Fibroblast of pulmonary artery (primary cell): Measurements from ENCODE around the gene RNU1-2.
"Not testable (repeated sequence)": the region's sequence is repeated elsewhere in the genome, so short reads cannot be mapped to it uniquely, and the experiment has no call there.

Experiments
- DNase-seq: peaks from one replicate; pipeline ENCODE4 v3.0.0-alpha.2; 2010; ENCODE audit warnings: low read depth
- H3K4me3 ChIP-seq: replicated peaks from 2 replicates; pipeline ENCODE4 v1.5.1; 2011; ENCODE audit warnings: low read depth, mild to moderate bottlenecking, control low read depth, low read length, moderate library complexity

RNU1-2 gene

DNA sequence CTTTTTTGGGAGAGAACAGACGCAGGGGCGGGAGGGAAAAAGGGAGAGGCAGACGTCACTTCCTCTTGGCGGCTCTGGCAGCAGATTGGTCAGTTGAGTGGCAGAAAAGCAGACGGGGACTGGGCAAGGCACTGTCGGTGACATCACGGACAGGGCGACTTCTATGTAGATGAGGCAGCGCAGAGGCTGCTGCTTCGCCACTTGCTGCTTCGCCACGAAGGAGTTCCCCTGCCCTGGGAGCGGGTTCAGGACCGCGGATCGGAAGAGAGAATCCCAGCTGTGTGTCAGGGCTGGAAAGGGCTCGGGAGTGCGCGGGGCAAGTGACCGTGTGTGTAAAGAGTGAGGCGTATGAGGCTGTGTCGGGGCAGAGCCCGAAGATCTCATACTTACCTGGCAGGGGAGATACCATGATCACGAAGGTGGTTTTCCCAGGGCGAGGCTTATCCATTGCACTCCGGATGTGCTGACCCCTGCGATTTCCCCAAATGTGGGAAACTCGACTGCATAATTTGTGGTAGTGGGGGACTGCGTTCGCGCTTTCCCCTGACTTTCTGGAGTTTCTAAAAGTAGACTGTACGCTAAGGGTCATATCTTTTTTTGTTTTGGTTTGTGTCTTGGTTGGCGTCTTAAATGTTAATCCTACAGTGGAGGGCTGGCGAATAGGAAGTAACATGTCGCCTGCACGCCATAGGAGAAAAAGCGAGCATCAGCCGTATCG is at the start of gene RNU1-2:
TSS of gene RNU1-2 (plus strand) at position 383 of the 718 bp plus-strand sequence.
- peak; percentile 100 for DNase-seq
- H3K4me3 ChIP-seq: peak within 1 kb of the TSS; percentile 34

DNA sequence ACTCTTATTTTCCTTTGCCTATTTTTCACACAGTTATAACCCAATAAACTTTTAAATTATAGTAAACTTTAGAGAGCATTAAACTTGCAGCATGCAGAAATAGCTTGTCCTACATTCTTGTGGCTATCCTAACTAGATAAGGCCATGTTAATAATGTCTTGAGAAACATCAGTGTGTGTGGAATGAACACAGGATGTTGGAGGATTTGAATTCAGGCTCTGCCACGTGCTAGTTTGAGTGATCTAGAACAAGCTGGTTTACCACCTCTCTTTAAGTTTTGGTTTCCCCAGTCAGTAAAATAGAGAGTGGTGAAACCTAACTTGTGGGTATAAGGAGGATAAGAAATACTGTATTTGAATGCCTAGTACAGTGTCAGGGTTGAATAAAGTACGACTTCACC is 39.6 kb upstream of the RNU1-2 start:
- not testable (repeated sequence) for H3K4me3 ChIP-seq
- DNase-seq: peak; percentile 16

DNA sequence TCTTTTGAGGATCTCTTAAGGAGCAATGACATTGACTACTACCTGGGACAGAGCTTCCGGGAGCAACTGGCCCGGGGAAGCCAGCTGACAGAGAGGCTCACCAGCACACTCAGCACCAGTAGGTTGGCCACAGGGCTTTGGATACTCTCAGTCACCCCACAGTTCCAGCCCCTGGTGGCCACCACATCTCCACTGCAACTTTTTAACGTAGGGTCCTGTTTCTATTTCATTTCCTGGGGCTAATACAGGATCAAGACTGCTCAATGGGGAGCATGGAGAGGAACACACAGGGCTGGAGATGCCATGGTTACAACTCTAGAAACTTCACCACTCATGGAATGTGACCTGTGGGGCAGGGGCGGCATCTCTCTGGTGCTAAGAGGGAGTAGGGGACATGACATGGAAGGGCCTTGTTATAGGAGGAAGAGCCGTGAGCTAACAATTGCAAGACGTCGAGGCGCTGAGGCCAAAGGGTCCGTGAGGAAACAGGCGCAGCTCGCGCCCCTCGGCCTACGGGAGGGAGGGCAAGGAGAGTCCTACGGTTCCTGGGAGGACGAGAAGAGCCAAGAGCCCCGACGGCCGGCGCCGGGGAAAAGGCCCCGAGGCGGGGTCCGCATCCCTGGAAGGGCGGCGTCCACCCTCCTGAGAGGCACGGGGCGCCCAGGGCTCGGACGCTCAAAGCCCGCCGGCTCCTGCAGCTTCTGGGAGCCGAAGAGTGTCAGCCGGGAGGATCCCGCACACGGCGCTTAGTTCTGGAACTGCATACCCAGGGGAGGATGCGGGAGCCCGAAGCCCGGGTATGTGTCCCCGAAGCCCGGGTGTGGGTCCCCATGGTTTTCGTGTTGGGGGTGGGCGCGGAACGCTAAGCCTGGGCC is 36.4 kb upstream of the RNU1-2 start:
- DNase-seq, H3K4me3 ChIP-seq: not testable (repeated sequence)

DNA sequence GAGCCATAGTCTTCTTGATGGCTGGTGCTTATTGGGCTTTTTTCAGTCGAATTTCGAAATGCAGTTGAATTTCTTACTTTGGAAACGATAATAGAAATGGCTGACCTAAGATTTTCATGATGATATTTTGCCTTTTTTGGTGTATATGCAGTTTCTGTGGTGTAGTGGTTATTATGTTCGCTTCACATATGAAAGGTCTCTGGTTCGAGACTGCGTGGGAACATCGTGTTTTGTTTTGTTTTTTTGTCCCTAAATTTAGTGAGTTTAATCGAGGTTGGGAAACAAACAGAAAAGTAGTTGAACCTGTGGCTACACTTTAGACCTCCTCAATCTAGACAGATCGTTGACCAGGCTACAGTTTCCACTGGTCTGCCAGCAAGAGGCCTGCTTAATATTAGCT is 35.7 kb upstream of the RNU1-2 start:
- not testable (repeated sequence) for H3K4me3 ChIP-seq
- DNase-seq: peak; percentile 28

DNA sequence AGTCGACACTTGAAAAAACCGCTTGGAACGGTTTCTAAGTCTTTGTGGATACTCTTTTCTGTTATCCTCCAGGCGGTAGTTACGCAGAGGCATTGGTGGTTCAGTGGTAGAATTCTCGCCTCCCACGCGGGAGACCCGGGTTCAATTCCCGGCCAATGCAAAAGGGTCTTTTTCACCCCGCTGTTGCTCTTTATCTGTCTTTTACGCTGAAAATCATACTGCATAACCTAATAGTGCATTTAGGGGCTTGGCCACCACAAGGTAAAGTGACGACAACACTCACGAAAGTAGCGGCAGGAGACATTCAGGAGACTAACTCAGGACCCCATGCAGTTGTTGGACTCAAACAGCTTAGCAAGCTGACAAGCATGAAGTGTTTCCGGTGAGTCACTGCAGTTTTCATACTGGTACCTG is 33.9 kb upstream of the RNU1-2 start:
- H3K4me3 ChIP-seq: not testable (repeated sequence)
- DNase-seq: peak; percentile 12

DNA sequence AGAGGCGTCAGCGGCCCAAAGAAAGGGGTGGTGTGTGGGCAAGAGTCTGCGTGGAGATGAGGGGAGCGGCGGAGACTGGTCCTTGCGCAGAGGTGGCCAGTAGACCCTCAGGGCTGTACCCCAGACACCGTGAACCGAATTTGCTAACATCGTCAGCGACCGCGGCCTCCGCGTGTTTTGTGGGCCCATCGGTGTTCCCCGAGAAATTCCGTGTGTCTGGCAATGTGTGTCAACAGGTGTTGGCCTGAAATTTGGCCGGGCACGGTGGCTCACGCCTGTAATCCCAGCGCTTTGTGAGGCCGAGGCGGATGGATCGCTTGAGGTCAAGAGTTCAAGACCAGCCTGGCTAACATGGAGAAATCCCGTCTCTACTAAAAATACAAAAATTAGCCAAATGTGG is 33.4 kb upstream of the RNU1-2 start:
- not testable (repeated sequence) for DNase-seq, H3K4me3 ChIP-seq

DNA sequence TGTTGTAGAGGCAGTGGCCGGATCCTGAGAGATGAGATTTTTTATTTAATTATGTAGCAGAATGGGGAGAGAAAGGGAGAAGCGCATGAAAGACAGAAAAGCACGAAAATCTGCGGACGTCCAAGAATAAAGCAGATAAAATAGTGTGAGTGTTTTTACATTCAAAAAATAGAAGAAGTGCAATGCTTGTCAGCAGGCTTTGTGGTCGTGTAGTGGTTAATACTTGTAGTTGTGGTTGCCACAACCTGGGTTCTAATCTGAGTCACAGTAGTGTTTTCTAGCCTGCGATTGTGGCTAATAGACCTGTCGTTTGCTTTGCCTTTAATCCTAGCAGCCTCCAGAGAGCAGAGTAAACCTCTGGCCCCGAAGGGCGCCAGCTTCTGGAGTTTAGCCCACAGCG is 32.8 kb upstream of the RNU1-2 start:
- H3K4me3 ChIP-seq, DNase-seq: not testable (repeated sequence)

DNA sequence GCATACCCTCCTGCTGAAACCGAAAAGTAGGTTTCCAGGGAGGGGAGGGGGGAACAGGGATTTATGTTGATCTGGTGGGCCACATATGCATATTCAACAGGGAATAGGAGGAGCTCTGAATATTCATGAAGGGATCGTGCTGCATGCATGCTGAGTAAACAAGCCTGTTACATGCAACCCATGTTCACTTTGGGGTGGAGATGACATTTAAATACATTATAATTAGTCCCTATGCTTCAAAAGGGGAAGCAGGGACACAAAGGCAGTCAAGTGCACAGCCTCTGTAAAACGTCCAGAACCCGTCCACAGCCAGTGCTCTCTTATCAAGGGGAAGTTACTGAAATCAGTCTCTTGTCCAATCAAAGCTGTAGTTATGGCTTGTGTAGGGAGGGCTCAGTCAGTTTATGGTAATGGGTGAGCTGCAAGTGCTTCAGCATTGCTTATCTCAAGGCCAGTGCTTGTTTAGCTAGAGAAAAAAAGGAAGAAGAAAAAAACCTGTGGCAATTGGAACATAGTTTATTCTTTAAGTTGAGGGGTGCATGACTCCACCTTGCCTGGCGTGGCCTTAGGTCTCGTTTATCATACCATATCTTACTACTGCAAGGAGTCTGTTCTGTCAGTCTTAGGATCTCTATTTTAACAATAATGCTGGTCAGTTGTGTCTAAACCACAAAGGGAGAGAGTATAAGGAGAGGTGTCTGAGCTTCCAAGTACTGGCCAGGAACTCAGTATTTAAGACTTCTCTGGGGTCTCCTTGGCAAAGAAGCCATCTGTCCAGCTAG is 28.7 kb upstream of the RNU1-2 start:
- H3K4me3 ChIP-seq, DNase-seq: not testable (repeated sequence)

DNA sequence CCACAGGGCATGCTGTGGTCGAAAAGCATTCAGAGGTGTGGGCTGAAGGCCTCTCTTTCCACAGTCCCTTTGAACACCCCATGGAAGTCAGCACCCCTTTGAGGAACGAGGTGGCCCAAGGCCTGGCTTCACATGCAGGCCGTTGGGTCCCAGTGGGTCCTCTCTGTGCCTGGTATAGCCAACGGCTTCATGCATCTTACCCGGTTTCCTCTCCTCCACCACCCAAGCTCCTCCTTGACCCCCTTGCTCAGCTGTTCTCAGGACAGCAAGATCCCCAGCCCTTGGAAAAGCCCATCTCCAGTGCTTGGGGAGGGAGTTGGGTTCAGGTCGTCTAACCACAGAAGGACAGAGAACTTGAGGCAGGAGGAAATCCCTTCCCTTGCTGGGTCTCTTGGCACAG is 27.0 kb upstream of the RNU1-2 start:
- not testable (repeated sequence) for DNase-seq, H3K4me3 ChIP-seq

DNA sequence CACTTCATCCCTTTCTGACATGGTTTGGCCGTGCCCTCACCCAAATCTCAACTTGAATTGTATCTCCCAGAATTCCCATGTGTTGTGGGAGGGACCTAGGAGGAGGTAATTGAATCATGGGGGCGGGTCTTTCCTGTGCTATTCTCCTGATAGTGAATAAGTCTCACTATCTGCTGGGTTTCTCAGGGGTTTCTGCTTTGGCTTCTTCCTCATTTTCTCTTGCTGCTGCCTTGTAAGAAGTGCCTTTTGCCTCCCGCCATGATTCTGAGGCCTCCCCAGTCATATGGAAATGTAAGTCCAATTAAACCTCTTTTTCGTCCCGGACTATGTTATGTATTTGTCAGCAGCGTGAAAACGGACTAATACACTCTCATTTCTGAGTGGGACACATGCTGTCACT is 25.8 kb upstream of the RNU1-2 start:
- H3K4me3 ChIP-seq, DNase-seq: not testable (repeated sequence)

DNA sequence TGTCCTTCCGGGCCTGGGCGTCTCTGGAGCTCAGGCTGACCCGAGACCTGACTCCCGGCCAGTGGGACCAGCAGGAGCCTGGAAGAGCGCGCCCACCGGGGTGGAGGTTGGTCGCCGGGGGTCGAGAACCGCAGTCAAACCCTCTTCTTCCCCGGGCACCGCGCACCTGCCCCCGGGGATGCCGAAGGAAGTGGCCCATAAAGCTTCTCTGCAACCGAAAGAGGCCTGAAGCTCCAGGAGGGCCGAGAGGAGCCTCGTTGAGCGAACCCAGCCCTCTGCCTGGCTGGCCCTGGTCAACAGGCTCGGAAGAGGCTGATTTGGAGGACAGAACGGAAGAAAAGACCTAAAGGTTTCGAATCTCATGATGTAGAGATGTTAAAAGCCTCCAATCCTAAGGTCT is 24.6 kb upstream of the RNU1-2 start:
- not testable (repeated sequence) for DNase-seq, H3K4me3 ChIP-seq

DNA sequence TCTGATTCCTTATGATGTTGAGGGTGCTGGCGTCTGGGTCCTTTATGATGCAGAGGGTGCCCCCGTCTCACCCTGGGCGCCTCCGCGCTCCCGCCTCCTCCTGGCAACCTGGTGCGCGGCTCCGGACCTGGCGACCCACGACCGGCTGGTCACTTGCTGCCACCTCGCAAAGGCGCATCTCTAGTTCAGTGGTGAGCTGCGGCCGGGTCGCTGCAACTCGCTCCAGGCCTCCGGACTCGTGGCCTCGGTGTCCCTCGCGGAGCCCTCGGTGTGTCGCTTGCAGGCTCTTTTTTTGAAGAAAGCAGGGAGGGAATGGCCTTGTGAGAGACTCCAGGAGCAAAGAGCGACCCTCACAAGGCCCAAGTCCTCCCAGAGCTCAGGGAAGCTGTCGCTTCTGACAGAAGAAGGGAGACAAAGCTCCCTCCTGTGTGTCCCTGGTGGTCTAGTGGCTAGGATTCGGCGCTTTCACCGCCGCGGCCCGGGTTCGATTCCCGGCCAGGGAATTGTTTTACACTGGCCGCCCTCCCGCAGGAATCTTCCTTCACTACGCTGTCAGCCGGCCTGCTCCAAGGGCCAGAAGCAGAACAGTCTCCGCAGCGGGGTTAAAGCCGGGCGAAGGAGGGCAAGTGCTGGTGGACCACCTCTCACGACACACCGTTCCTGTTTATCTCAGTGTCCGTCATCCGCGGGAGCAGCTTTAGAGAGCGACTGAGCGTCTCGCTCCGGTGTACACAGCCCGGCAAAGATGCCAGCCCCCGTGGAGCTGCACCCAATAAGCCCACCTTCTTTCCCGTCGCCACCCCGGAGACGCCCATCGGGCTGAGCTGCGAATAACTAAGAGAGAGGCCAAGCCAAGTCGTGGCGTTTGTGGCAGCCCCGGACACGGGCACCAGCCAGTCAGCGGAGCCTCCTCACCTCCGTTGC is 23.4 kb upstream of the RNU1-2 start:
- DNase-seq: peak; percentile 66
- H3K4me3 ChIP-seq: peak overlapping the region; percentile 27

DNA sequence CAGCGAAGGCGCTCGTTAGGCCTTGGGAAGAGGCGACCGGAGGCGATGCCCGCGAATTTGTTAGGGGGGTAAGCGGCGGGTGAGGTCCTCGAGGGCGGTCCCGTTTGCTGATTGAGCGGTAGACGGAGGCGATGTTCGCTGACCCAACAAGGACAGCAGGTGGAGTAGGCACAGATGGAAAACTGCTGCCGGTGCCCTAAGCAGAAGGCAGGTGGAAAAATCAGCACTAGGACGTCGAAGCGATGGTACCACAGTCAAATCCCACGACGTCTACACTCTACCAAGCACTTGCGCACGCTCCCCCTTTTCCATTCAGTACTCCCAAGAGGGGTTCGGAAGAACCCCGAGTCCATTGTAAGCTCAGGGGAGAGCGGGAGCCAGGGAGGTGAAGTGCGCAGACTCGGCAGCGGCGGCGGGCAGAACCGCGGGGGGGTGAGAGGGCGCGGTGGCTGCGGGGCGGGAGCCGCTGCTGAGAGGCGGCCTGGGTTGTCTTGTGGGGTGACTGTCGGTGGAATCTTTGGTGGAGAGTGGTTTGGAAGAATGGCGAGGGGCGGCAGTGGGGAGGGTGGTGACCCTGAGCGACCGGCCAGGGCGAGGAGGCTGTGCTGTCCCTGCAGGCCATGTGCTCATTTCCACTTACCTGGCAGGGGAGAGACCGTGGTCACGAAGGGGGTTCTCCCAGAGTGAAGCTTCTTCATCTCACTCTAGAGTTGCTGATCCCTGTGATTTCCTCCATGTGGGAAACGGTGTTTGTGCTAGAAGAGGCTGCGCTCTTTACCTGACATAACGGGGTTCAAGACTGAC is 22.5 kb upstream of the RNU1-2 start:
- DNase-seq, H3K4me3 ChIP-seq: not testable (repeated sequence)

DNA sequence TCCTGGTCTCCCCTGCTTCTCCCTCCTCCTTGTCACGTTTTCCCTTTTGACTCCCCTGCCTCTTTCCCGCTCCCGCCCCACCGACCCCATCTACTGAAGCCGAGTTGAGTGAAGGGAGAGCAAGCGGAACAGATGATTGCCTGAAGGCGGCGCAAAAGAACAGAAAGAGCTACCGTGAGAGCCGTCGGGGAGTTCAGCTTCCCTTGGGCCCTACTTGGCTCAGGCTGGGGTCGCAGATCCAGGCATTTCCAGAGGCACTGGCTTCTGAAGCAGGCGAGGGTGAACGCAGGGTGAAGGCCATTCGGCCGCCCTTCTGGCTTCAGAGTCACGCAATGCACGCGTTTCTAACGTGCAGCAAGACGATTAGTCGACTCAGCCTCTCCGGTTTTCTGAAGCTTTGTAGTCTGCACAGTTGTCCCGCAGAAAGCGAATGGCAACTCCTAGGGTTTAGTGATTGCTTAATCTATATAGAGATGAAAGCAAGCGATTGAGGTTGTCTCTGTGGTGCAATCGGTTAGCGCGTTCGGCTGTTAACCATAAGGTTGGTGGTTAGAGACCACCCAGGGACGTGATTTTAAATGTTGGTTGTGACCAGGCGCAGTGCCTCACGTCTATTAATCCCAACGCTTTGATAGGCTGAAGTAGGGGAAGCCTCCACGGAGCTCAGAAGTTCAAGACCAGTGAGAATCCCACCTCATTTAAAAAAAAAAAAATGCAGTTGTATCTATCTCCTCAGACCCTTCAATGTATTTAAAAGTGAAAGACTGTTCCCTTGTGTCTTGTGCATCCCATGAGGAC is 20.6 kb upstream of the RNU1-2 start:
- H3K4me3 ChIP-seq, DNase-seq: not testable (repeated sequence)

DNA sequence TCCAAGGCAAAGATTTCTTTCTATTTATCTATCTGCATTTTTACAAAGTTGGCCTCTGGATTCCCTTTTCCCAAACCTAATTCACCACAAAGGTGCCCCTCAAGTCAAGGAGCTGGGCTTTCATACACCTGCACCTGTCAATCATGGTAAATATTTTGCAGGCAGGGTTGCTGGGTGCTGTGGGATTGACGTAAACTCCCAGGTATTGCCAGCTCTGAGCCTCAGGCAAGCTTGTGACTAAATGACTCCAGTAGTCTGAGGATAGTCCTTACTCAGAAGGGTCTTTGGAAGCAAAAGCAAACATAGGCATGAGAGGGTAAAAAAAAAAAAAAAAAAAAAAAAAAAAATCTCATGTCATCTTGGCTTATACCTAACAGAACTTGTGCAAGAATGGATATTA is 14.0 kb upstream of the RNU1-2 start:
- not testable (repeated sequence) for DNase-seq, H3K4me3 ChIP-seq
